ENCODE measurements around the gene GAREM1.

The GAREM1 gene

DNA sequence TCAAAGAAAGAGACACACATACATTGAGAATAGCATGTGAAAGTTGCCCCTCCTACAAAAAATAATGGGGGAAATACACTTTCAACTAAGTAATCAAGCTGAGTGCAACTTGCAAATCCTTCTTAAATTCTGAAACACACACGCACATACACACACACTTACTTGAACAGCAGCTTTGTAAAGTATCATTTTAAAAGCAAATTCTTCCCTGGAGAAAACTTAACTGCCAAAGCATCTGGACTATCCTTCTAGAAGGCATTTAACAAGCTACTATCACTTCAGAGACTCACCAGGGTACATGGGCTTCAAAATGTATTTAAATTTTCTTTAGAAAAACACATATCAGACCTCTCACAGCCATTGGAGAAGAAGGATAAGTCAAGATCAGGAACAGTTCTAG, 15.3 kb downstream of the GAREM1 start:
- DNase-seq, result no peak

DNA sequence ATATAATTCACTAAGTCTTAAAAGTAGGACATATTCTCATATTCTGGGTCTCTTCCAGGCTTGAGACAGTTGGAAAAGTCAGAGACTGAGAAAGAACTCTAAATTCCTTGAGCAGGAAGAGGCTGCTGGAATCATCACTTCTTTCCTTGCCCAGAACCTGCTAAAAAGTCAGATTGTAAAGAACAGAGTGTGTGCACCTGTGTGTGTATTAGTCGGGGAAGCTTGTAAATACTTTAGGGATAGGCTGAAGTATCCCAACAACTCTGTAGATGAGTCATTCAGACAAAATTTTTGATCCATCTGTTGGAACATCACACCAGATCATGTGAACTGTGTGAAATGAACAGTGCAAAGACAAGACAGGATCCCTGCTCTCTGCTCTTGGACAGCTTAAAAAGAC, 16.1 kb downstream of the GAREM1 start:
- no peak for DNase-seq

DNA sequence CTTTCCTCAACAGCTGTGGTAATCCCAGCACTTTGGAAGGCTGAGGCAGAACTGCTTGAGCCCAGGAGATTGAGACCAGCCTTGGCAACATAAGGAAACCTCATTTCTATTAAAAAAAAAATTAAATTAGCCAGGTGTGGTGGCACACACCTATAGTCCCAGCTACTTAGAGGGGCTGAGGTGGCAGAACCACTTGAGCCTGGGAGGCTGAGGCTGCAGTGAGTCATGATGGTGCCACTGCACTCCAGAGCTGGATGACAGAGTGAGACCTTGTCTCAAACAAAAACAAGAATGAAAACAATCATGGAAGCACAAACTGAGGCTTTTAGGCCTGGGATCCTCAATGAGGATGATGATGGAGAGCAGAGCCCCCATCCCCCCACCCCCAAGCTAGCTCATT, 19.8 kb downstream of the GAREM1 start:
- no peak for DNase-seq

DNA sequence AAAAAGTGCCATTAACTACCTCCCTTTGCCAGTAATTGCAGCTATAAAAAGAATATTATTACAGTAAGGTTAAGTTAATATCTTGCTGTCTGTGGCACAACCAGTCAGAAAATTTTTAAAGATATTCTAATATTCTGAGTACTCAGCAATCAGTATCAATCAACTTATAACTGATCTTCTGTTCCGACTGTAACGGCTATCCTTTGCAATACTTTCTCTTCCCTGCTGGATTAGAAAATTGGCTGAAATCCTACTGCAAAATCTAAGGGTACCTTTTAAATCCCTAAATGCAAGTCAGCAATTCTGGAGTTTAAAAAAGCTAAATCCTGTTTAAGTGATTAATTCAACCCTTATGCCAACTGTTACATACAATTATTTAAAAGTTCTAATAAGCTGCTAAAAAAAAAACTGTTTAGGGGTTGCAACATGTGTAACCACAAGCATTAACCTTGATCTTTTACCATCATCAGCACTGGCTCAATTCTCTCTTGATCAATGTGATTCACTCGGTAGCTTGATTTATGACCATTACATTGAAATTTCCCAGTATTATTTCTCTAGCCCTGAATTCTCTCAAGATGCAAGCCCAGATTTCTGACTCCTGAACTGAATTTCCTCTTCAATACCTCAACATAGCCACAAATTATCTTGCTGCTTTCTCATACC, 20.5 kb downstream of the GAREM1 start:
- no peak for DNase-seq

DNA sequence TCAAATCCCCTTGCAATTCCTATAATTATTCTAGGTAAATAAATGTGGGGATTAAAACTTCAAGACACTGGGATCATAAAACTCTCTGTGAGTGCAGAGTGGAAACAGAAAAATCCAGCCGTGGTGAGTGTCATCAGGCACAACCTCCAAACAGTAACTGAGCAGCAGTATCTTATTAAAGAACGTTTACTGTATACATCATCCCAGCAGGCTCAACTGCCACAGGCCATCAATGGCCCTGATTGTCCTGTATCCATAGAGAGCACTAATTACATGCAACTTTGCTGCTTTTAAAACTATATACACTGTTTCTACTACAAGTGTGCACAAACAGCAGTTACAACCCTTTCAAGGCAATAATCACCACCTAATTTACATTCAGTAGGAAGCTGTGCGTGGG, 23.9 kb downstream of the GAREM1 start:
- DNase-seq, result no peak

DNA sequence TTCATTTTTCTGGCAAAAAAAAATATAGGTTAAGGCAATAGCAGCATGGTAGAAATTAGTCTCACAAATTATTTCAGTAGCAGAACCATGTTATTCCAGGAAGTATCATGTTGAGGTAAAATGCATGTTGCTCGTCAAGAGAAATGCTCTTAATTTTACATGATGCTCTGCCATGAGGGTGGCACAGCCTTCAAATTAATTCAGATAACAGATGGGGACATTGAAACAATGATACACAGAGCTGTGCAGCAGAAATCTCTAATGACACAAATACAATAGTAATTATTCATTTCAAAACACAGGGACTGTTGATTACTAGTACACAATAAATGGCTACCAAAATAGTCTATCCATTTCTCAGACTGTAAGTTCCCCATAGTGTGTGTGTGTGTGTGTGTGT, 24.8 kb downstream of the GAREM1 start:
- DNase-seq, result no peak

DNA sequence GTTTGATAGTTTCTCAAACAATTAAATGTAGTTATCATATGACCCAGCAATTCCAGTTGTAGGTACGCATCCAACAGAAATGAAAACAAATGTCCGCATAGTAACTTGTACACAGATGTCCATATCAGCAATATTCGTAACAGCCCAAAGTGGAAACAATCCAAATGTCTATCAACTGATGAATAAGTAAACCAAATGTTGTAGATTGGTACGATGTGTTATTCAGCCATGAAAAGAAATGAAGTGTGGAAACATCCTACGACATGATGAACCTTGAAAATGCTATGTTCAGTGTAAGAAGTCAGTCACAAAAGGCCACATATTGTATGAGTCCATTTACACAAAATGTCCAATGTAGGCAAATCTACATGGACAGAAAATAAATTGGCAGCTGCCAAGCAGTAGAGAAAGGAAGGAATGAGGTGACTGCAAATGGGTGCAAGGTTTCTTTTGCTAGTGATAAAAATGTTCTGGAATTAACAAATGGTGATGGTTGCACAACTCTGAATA, 26.9 kb downstream of the GAREM1 start:
- DNase-seq, result no peak

DNA sequence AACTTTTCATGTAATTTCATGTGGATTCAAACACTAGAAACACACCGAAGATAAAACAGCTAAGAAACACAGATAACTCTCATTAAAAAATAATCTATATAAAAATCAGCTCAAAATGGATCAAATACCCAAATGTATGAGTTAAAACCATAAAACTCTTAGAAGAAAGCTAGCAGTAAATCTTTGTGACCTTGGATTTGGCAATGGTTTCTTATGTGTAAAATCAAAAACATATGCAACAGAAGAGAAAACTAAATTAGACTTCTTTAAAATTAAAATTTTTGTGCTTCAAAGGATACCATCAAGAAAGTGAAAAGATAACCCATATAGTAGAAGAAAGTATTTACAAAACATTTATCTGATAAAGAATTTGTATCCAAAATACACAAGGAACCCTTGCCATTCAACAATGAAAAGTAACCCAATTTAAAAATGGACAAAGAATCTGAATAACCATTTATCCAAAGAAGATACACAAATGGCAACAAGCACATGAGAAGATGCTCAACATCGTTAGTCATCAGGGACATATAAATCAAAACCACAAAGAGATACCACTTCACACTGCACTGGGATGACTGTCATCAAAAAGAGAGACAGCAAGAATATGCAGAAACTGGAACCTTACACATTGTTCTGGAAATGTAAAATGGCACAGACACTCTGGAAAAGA, 27.5 kb downstream of the GAREM1 start:
- DNase-seq, result no peak

DNA sequence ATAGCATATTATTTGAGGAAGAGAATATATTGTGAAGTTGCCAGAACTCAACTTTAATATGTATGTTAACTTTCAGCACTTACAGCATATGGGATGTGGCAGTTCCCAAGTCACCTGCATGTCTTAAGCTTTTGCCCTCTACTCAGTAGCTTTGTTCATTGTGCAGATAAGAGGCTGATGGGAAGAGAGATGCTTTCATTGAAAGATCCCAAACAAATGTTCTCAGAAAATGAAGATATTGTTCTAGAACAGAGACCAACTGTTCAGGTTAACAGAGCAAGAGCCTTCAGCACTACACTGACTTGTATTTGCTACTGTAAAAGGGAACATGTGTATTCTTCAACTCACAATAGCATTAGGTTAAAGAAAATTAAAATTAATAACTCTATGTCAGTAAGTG, 28.1 kb downstream of the GAREM1 start:
- no peak for DNase-seq

DNA sequence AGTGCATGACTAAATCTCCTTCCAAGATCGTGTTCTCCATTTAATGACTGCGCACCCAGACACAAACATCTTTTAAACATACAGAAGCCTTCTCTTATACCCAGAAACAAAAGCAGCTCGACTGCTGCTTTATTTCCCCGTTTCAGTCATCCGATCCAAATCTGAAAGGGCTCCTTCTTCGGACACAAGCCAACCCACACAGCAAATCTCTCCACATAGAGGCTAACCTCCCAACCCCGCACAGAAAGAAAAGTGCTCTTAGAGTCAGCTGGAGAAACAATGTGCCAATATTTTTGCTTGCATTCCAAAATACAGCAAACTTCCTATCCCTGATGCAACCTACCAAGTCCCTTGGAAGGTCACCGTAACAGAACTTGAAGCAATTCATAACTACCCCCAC, 29.1 kb downstream of the GAREM1 start:
- no peak for DNase-seq

DNA sequence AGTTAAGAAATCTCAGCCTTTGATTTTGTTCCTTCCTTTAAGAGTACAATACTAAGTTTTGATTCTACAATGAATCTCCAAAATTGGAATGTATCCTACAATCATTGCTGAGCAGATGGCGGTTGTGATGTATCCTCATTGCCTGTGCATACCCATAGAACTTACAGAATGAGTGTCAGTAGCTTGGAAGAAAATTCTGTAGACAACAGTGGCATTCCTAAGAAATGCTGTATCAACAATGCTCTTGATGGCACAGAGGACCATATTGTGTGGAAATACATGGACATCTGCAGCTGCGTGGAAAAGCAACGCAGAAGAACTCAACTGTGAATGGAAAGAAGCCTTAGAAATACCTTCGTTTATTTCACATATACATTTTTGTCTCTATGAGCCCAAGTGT, 30.2 kb downstream of the GAREM1 start:
- DNase-seq, result no peak

DNA sequence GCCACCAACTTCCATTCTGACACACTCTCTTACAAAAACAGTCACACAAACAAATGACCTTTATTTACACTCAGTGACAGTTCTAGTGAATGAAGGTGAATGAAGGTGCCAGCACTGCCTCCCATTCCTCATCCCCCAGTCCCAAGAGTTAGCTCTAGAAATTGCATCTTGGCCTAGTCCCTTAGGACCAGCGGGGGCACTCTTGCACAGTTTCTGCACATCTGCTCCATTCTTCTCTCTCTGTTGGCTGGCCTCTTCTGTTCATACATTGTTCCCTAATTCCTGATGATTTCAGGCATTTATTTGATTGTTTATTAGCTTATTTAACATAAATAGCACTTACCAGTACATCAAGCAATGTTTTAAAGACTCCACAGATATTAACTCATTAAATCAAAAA, 30.9 kb downstream of the GAREM1 start:
- DNase-seq, result peak in 1 of 5 experiments; percentile 5

DNA sequence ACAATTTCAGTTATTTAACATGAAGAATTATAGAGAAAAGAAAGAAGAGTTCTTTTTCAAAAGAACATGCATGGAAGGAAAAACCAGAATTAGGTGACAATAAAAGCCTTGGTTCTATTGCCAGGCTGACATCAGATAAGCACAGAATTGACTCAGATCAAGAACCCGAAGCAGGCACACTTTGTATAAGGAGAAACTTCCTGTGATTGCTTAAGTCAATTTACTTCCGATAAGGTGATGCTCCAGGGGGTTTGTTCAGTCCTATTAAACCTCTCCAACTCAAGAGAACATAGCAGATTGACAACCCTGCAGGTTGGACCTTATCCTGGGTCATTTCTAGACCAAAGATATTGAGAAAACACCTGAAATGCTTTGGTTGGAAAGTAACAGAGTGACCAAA, 31.4 kb downstream of the GAREM1 start:
- DNase-seq, result peak in 1 of 5 experiments; percentile 58

DNA sequence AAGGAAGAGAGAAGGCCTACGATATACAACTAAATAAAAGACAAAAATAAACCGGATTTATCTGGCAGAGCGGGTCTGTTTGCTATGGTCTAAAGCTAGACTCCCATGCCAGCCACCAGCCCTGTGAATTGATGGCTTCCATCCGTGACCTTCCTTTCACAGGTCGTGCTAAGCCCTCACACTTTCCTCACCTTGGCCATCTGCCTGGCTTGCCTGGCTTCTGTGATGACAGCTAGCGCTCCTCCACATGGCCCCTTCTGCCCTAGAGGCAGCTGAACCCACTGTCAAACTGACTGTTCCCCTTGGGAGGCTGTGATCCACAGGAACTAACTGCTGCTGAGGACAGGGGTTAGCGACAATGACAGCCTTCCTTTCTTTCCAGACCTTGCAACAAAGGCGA, 32.5 kb downstream of the GAREM1 start:
- no peak for DNase-seq

DNA sequence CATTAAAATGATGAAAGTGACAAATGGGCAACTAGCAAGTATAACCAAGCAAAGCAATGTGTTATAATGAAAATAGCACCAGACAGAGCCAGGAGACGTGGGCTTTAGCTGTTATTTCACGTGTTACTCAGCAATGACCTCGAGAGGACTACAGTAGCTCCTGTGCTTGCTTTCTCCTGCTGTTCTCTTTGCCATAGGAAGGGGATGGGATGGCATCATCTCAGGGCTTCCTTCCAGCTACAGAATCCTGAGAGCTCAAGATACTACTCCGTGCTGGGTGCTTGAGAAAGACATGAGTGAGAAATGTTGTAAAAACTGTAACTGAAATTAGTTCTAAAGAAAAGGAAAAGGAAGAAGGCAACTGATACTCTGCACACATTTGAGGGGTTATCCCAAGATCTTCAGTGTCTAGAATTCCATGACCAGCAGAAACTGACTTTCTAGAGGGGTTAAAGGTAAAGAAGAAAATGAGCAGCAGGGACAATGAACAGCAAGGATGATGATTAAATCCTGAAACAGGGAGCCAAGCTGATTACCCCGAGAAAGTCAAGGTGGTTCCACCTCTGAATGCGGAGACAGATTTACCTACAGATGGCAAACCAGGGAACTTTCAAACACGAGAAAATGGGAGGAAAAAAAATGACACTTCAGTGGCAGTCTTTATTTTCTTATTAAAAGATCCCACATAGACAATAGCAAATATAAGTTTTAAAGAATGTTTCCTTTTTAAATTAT, 33.4 kb downstream of the GAREM1 start:
- no peak for DNase-seq

DNA sequence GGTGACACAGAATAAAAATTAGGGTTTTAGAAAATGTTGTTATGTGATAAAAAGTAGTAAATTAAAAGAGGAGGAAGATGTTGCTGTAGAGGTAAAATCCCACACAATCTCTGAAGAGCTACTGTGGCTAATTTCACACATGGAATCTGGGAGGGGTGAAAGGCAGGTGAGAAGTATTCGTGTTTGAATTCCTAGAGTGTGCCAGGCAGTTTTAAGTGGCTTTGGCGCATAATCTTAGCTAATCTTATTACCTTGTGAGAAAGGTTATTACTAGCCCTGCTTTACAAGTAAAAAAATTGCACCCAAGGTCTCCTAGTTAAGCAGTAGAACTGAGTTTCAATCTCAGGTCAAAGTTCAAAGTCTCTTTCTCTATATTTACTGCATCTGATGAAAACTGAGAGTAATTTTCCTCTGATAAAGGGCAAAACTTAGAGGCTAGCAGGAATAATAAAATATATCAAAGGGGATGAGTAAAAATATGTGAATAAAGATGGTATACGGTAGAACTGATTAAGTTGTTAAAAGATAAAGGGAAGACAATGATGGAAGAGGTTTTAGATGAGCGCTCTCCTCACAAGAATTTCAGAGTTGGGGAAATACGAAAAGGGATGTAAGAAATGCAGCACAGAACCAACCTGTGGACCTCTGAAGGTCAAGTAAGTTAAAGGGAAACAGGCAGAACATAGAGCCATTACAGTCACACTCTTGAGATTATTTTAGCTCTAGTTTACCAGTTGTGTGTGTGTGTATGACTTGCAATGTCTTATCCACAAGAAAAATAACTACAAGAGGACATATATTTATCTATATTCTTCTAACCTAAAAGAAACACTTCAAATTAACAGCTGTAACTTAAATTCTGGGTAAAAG, 34.8 kb downstream of the GAREM1 start:
- DNase-seq, result no peak

DNA sequence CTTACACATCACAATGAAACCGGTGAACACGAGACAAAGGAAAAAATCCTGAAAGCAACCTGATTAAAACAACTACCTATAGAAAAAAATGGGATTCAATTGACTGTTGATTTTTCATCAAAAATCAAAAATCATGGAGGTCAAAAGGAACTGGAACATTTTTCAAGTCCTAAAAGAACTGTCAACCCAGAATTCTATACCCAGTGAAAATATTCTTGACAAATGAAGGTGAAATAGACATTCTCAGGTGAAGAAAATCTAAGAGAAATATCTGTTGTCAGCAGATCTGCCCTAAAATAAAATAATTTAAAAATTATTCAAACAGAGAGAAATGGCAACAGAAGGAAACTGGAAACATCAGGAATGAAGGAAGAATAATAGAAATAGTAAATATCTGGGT, 38.9 kb downstream of the GAREM1 start:
- DNase-seq, result no peak

DNA sequence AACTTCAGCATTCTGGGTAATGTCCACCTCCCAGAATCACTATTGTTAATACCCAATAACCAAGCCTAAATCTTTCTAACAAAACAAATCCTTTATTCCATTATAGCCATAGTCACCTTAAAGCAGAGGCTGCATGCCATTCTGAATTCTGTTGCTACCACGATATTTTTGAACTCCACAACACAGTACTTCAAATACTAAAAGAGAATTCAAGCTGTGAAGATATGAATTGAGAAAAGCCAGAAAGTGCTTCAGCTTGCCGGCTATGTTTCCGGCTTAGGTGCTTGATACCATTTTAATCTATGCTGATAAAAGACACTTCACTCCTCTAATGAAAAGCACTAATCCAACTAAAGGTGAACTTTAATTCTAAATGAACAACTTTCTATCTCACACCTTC, 41.3 kb downstream of the GAREM1 start:
- DNase-seq, result no peak

DNA sequence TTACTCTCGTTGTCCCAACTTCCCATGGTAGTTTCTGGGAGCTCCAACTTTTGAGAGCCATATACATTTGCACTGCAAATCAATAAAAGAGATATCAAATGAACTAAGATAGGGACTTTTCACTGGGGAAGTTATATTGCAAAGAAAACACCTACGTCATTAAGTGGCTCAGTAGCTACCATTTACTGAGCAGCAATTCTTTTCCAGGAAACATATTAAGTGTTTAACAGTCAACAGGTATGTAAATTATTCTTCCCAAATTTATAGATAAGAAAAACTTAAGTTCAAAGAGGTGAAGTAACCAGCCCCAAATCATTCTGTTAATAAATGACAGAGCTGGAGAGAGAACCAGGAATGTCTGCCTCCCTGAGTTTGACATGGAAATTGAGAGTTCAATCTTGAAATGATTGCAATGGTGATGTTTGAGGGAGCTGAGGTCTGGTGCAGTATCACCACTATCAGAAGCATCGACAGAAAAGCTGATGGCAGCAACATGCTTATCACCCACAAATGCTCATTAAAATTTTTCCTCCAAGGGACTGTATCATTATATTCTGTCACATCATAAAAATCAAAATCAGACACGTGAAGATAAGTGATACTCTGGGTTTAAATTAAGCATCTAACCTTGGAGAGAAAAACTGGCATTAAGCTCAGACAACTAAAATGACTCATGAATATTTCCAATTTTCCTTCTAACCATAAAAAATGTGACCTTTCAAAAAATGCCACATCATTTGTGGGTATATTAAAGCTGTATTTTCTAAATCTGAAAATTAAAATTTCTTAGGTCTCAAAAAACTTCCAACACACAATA, 43.4 kb downstream of the GAREM1 start:
- no peak for DNase-seq

DNA sequence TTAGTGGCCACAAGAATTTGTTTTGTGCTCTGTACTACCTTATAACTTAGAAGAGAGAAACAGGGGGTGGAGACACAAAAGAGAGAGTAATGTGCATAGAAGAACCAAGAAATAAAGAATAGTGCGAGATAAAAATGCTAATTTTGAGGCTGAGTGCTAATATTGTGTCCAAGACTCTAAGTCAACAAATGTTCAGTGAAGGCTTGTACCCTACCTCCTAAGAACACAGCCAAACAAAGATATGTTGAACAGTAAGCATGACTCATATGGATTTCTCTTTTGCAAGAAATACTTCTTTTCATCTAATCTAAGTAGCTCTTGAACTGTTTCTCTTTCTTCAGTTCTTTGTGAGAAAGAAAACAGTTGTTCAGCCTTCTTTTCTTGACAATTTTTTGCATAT, 45.2 kb downstream of the GAREM1 start:
- DNase-seq, result no peak

DNA sequence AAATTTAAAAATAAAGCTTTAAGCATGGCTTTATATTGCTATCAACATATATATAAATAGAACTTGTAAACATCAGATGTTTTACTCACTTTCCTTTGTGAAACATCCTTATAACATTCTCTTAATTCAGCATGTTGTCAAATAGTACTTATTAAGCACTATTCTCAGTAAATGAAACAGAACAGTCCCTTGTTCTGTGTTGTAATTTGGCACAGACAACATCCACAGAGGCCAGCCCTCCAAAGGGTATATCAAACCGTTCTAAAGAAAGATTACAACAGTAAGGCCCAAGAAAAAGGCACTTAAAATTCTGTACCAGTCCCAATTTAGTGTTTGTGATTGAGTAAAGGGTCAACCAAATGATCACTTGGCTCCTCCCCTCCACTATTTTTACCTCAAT, 46.0 kb downstream of the GAREM1 start:
- no peak for DNase-seq
